Ovary (tissue), 3 donors: ENCODE measurements around the gene CRB1.

Experiments used
- POLR2A ChIP-seq: fragments of 450-650 bp; IDR thresholded peaks from one replicate; pipeline ENCODE4 v1.6.1; 2017; ENCODE audit warnings: antibody characterized with exemption, mild to moderate bottlenecking, moderate library complexity
- TF ChIP-seq, protein P1 (sequence below), 3 donors: fragments of 450-650 bp in 2 of 3; fragments of 200-600 bp in 1 of 3; IDR thresholded peaks; one replicate each; pipeline versions ENCODE4 v1.5.1 to v1.8.0; 2016 to 2022; ENCODE audit warnings: antibody characterized with exemption in 3 of 3, mild to moderate bottlenecking in 1 of 3
- donor health status: DM: no; HTN: no; CAD: no.

DNA sequence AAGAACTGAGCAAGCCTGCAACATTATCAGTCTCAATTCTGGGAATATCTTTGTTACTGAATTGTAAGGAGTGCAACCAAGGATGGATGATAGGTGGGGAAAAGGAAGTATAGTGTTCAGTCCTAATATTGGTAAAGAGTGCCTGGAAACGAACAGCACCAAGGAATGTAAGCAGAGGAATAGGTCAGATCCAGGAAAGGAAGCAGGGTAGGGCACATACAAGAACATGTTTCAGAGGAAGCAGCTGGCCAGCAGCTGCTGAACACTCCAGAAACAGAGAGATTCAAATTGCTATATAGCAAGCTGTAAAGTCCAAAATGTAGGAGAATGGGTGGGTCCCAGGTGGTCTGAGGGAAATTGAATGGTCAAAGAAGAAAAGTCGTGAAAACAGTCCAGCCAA, 37.9 kb downstream of the CRB1 start:
- TF ChIP-seq, protein P1, sequence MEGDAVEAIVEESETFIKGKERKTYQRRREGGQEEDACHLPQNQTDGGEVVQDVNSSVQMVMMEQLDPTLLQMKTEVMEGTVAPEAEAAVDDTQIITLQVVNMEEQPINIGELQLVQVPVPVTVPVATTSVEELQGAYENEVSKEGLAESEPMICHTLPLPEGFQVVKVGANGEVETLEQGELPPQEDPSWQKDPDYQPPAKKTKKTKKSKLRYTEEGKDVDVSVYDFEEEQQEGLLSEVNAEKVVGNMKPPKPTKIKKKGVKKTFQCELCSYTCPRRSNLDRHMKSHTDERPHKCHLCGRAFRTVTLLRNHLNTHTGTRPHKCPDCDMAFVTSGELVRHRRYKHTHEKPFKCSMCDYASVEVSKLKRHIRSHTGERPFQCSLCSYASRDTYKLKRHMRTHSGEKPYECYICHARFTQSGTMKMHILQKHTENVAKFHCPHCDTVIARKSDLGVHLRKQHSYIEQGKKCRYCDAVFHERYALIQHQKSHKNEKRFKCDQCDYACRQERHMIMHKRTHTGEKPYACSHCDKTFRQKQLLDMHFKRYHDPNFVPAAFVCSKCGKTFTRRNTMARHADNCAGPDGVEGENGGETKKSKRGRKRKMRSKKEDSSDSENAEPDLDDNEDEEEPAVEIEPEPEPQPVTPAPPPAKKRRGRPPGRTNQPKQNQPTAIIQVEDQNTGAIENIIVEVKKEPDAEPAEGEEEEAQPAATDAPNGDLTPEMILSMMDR (IDR thresholded peaks at IDR 0.05): no peak
- no peak for TF ChIP-seq POLR2A
